ENCODE data around the gene MSI2.

GRCh38 chr17:57567251-57567650 lies 310.9 kb downstream of the MSI2 start:
- no peak for TF ChIP-seq CTCF (IDR thresholded peaks at IDR 0.05)
- TF ChIP-seq POLR2A (IDR thresholded peaks at IDR 0.05) = no peak

Measured in adrenal gland (tissue), 5 donors.